Measurements from ENCODE around the gene MGST2.

GRCh38 chr4:139736274-139736660, 70.6 kb downstream of the MGST2 start:
- no peak for TF ChIP-seq CTCF (IDR thresholded peaks at IDR 0.05)
- TF ChIP-seq POLR2A (IDR thresholded peaks at IDR 0.05): no peak

All from right lobe of liver (tissue), 4 donors.